ENCODE measurements around the gene ATXN1.
"Not testable (repeated sequence)": the region's sequence is repeated elsewhere in the genome, so short reads cannot be mapped to it uniquely, and the experiment has no call there.

- not testable (repeated sequence) for TF ChIP-seq CTCF, POLR2A, EP300 (IDR thresholded peaks at IDR 0.05)
These were observed 58.5 kb downstream of the ATXN1 start for GRCh38 chr6:16702627-16703378.
